ENCODE measurements around the gene PTPRN.

Gene PTPRN

DNA sequence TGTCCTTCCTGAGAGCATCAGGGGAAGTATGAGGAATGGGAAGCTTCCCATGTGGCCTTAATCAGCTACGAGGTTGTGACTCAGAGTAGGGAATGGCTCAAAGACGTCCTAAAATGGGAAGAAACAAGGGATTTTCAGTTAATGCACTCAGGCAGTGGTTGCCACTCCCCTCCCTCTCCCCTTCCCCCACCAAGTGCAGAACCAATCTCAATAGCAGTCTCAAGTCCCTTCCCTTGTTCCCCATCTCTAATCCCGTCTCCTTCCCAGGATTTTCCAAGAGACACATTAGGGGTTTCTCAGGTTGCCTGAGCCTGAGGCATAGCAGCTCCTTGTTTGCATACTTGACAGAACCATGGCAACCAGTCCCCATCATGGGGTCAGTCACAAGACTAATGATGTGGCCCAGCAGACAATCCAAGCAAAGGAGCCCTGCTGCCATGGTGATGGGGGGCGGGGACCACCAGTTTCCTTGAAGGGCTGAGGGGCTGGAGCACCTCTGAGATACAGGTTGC is 41.6 kb upstream of the PTPRN start:
- ChIA-PET POLR2A (no interaction called here), CTCF (no interaction called here)
- no peak for DNase-seq (ENCODE audit: extremely low spot score)
- TF ChIP-seq ZNF384 (IDR thresholded peaks at IDR 0.05) (no peak), ELF4 (IDR thresholded peaks at IDR 0.05) (no peak), SP1 (IDR thresholded peaks at IDR 0.05) (no peak), FOXA1 (IDR thresholded peaks at IDR 0.05) (no peak), NFRKB (IDR thresholded peaks at IDR 0.05) (no peak), HDGF (IDR thresholded peaks at IDR 0.05; ENCODE audit: borderline replicate concordance) (no peak), LEF1 (IDR thresholded peaks at IDR 0.05; ENCODE audit: borderline replicate concordance) (no peak), BHLHE40 (IDR thresholded peaks at IDR 0.05; ENCODE audit: borderline replicate concordance) (no peak), L3MBTL2 (conservative IDR thresholded peaks at IDR 0.05) (no peak), PKNOX1 (IDR thresholded peaks at IDR 0.05) (no peak), FOXK2 (IDR thresholded peaks at IDR 0.05) (no peak), CTBP1 (IDR thresholded peaks at IDR 0.05; ENCODE audit: borderline replicate concordance) (no peak), ARNT (IDR thresholded peaks at IDR 0.05) (no peak), FOXM1 (IDR thresholded peaks at IDR 0.05; ENCODE audit: borderline replicate concordance) (no peak)

DNA sequence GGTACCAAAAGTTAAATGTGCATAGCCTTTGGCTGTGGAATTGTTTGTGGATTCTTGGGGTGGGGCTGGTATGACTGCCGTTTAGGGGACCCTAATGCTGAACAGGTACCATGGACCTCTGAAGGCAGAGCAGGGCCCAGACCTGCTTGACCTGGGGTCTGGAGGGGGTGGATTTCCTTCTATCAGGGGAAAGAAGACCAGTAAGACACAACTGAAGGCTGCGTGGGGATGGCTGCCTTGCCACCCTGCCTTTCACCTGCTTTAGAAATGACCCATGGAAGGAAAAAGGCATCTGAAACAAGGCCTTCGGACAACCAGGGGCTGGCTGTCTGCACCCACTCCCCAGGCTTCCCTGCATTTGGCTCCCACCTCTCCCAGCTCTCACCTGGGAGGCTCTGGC is 41.0 kb upstream of the PTPRN start:
- ChIA-PET CTCF (no interaction called here), POLR2A (no interaction called here)
- TF ChIP-seq LEF1 (IDR thresholded peaks at IDR 0.05; ENCODE audit: borderline replicate concordance), result no peak
- no peak for TF ChIP-seq NFRKB (IDR thresholded peaks at IDR 0.05)
- no peak for DNase-seq (ENCODE audit: extremely low spot score)

DNA sequence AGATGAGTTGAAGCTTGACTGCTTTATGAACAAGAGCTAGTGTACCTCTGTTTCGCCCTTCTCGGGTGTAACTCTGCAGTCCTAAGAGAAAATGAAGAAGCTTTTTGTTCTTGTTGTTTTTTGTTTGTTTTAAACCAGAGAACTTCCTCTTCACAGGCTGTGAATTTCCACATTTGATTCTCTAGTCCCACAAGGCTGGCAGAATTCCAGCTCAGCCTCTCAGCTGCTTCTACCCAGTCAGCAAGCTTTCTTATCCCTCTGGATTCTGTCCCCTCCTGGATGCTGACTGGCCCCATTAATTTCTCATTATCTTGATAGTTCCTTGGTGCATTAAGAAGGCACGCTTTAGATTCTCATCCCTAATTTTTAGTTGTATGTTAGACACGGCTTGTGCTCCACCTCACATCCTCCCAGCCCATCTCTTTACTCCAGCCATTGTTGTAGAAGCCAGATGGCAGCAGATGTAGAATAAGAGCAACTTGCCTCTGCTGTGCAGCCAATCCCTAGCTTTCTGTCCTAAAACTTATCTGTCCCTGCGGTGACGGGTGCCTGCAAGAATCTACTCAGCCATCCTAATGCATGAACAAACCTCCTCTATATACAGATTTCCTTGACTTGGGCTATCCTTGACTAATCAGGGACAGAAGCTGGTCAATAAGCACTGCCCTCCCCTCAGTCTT is 35.7 kb upstream of the PTPRN start:
- CTCF ChIA-PET, result interaction anchor here (0.5 to 0.8 kb wide), 7 partner anchors 33 to 447 kb away, joined by 3 to 6 read pairs (median 3); no protein-coding TSS in a partner anchor
- POLR2A ChIA-PET, result no interaction called here
- TF ChIP-seq ZNF384 (IDR thresholded peaks at IDR 0.05), result no peak
- no peak for TF ChIP-seq HDGF (IDR thresholded peaks at IDR 0.05; ENCODE audit: borderline replicate concordance)
- TF ChIP-seq SUZ12 (IDR thresholded peaks at IDR 0.05), result no peak
- TF ChIP-seq FOXA1 (IDR thresholded peaks at IDR 0.05), result no peak
- TF ChIP-seq LEF1 (IDR thresholded peaks at IDR 0.05; ENCODE audit: borderline replicate concordance), result no peak
- TF ChIP-seq ARNT (IDR thresholded peaks at IDR 0.05), result no peak
- TF ChIP-seq L3MBTL2 (conservative IDR thresholded peaks at IDR 0.05), result no peak
- TF ChIP-seq BHLHE40 (IDR thresholded peaks at IDR 0.05; ENCODE audit: borderline replicate concordance), result no peak
- no peak for TF ChIP-seq NFRKB (IDR thresholded peaks at IDR 0.05)
- no peak for TF ChIP-seq FOXK2 (IDR thresholded peaks at IDR 0.05)
- no peak for DNase-seq (ENCODE audit: extremely low spot score)

DNA sequence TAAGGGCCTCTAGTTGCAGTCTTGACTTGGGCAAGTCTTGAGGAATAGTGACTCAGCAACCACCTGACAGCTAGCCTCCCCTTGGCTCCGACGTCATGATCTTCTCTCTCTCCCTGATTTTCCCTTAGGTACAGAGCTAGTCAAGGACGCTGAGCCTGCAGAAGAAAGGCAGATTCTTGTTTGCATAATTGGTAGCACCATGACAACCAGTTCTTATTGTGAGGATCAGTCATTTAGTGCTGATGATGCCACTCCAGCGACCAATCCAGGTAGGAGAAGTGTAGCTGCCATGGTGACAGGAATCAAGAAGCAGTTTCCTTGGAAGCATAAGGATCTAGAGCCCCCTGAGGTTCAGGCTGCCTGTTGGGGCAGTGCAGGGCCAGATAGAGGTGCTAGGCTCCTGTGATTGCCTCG is 26.2 kb upstream of the PTPRN start:
- ChIA-PET CTCF (no interaction called here), POLR2A (no interaction called here)
- TF ChIP-seq HDGF (IDR thresholded peaks at IDR 0.05; ENCODE audit: borderline replicate concordance) (no peak), PKNOX1 (IDR thresholded peaks at IDR 0.05) (no peak), ELF4 (IDR thresholded peaks at IDR 0.05) (no peak), SUZ12 (IDR thresholded peaks at IDR 0.05) (no peak), LEF1 (IDR thresholded peaks at IDR 0.05; ENCODE audit: borderline replicate concordance) (no peak), L3MBTL2 (conservative IDR thresholded peaks at IDR 0.05) (no peak), SP1 (IDR thresholded peaks at IDR 0.05) (no peak), CTBP1 (IDR thresholded peaks at IDR 0.05; ENCODE audit: borderline replicate concordance) (no peak), FOXK2 (IDR thresholded peaks at IDR 0.05) (no peak), ARNT (IDR thresholded peaks at IDR 0.05) (no peak), NFRKB (IDR thresholded peaks at IDR 0.05) (no peak), TARDBP (IDR thresholded peaks at IDR 0.05) (no peak), BHLHE40 (IDR thresholded peaks at IDR 0.05; ENCODE audit: borderline replicate concordance) (no peak), ZNF384 (IDR thresholded peaks at IDR 0.05) (no peak), FOXA1 (IDR thresholded peaks at IDR 0.05) (no peak), FOXM1 (IDR thresholded peaks at IDR 0.05; ENCODE audit: borderline replicate concordance) (no peak)
- no peak for DNase-seq (ENCODE audit: extremely low spot score)

DNA sequence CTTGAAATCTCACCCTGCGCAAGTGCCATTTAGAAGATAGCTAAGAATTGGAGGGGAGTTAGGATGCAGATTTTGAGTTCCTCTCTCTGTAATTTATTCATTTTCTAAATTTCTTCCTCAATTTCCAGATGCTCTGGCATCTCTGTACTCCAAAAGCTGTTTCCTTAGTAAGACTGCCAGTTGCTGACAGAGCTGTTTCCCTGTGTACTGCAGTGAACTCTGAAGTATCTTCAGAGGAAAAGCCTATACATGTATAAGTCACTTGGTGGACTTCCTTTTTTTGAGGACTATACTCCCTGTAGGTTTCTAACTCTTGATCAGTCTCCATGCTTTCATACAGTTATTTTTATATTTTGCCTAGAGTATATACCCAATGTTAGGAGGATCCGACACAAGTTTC is 24.9 kb upstream of the PTPRN start:
- TF ChIP-seq FOXM1 (IDR thresholded peaks at IDR 0.05; ENCODE audit: borderline replicate concordance) (no peak), BHLHE40 (IDR thresholded peaks at IDR 0.05; ENCODE audit: borderline replicate concordance) (no peak), PKNOX1 (IDR thresholded peaks at IDR 0.05) (no peak), L3MBTL2 (conservative IDR thresholded peaks at IDR 0.05) (no peak), HDGF (IDR thresholded peaks at IDR 0.05; ENCODE audit: borderline replicate concordance) (no peak), ZNF384 (IDR thresholded peaks at IDR 0.05) (no peak), SP1 (IDR thresholded peaks at IDR 0.05) (no peak), ELF4 (IDR thresholded peaks at IDR 0.05) (no peak), CTBP1 (IDR thresholded peaks at IDR 0.05; ENCODE audit: borderline replicate concordance) (no peak), TARDBP (IDR thresholded peaks at IDR 0.05) (no peak), NFRKB (IDR thresholded peaks at IDR 0.05) (no peak), FOXK2 (IDR thresholded peaks at IDR 0.05) (no peak), SUZ12 (IDR thresholded peaks at IDR 0.05) (no peak), FOXA1 (IDR thresholded peaks at IDR 0.05) (no peak), ARNT (IDR thresholded peaks at IDR 0.05) (no peak), LEF1 (IDR thresholded peaks at IDR 0.05; ENCODE audit: borderline replicate concordance) (no peak)
- CTCF ChIA-PET, result interaction anchor here (1.0 kb wide), 1 partner anchor 39 kb away, joined by 3 read pairs; no protein-coding TSS in a partner anchor
- DNase-seq (ENCODE audit: extremely low spot score), result no peak
- POLR2A ChIA-PET, result no interaction called here

GRCh38 chr2:219332542-219332941 is 23.3 kb upstream of the PTPRN start, which contains the start of gene RESP18:
Gene RESP18 (minus strand): TSS chr2:219332744.
- ChIA-PET CTCF (no interaction called here), POLR2A (no interaction called here)
- DNase-seq (ENCODE audit: extremely low spot score), result no peak
- TF ChIP-seq L3MBTL2 (conservative IDR thresholded peaks at IDR 0.05), result no peak
- no peak for TF ChIP-seq SP1 (IDR thresholded peaks at IDR 0.05)
- no peak for TF ChIP-seq SUZ12 (IDR thresholded peaks at IDR 0.05)
- TF ChIP-seq TARDBP (IDR thresholded peaks at IDR 0.05), result no peak
- no peak for TF ChIP-seq ARNT (IDR thresholded peaks at IDR 0.05)
- no peak for TF ChIP-seq BHLHE40 (IDR thresholded peaks at IDR 0.05; ENCODE audit: borderline replicate concordance)
- no peak for TF ChIP-seq FOXA1 (IDR thresholded peaks at IDR 0.05)
- no peak for TF ChIP-seq LEF1 (IDR thresholded peaks at IDR 0.05; ENCODE audit: borderline replicate concordance)
- TF ChIP-seq HDGF (IDR thresholded peaks at IDR 0.05; ENCODE audit: borderline replicate concordance), result no peak
- TF ChIP-seq NFRKB (IDR thresholded peaks at IDR 0.05), result no peak
- TF ChIP-seq FOXK2 (IDR thresholded peaks at IDR 0.05), result no peak
- no peak for TF ChIP-seq CTBP1 (IDR thresholded peaks at IDR 0.05; ENCODE audit: borderline replicate concordance)
- no peak for TF ChIP-seq FOXM1 (IDR thresholded peaks at IDR 0.05; ENCODE audit: borderline replicate concordance)
- TF ChIP-seq ELF4 (IDR thresholded peaks at IDR 0.05), result no peak
- no peak for TF ChIP-seq ZNF384 (IDR thresholded peaks at IDR 0.05)
- no peak for TF ChIP-seq PKNOX1 (IDR thresholded peaks at IDR 0.05)

All from HEK293T (cell line).